A673 (cell line): ENCODE data around the gene RPH3AL. TPM values are rescaled to one million over a fixed set of nuclear protein-coding genes. Genes with fewer than 3 reads are reported as not detected.

Experiments used
- BruUV-seq: library from RNA; stranded (reverse); fragments of 400-500 nt; replicated peaks from 2 replicates; lab custom pipeline; 2021; lab: Mats Ljungman, UMichigan
- CTCF ChIA-PET: fragments of 300-600 bp; sonication (Branson Sonifier 250); formaldehyde crosslinking; loops from one replicate; lab custom pipeline; 2022; ENCODE audit warnings: antibody characterized with exemption; lab: Charles Lee
- POLR2A ChIA-PET: fragments of 300-600 bp; sonication (Branson Sonifier 250); formaldehyde crosslinking; loops from one replicate; lab custom pipeline; 2022; ENCODE audit warnings: antibody characterized with exemption; ENCODE audit not compliant: low non-redundant PET; lab: Charles Lee
- DNase-seq: peaks from one replicate; pipeline ENCODE4 v3.0.0-alpha.2; 2015; ENCODE audit warnings: low spot score
- H3K27ac ChIP-seq: fragments of 200-600 bp; sonication (generic); 2 replicates; pipeline ENCODE4 v1.5.1; 2016; ENCODE audit warnings: mixed run types, low read depth, mild to moderate bottlenecking, mixed read lengths, antibody characterized with exemption, low read length; ENCODE audit not compliant: poor library complexity, severe bottlenecking
- H3K27me3 ChIP-seq: fragments of 200-600 bp; sonication (generic); replicated peaks from 2 replicates; pipeline ENCODE4 v1.6.1; 2017; ENCODE audit warnings: mixed run types, low read depth, mild to moderate bottlenecking, mixed read lengths, antibody characterized with exemption, low read length; ENCODE audit not compliant: insufficient read depth, poor library complexity
- H3K36me3 ChIP-seq: fragments of 200-600 bp; sonication (generic); 2 replicates; pipeline ENCODE4 v1.6.1; 2016; ENCODE audit warnings: mixed run types, mild to moderate bottlenecking, mixed read lengths, antibody characterized with exemption, low read length; ENCODE audit not compliant: insufficient read depth, poor library complexity, severe bottlenecking
- H3K4me1 ChIP-seq: fragments of 200-600 bp; sonication (generic); 2 replicates; pipeline ENCODE4 v1.6.1; 2017; ENCODE audit warnings: mixed run types, mild to moderate bottlenecking, mixed read lengths, antibody characterized with exemption, low read length; ENCODE audit not compliant: insufficient read depth, poor library complexity, severe bottlenecking
- H3K4me3 ChIP-seq: fragments of 200-600 bp; sonication (generic); 2 replicates; pipeline ENCODE4 v1.5.1; 2016; ENCODE audit warnings: low read depth, mixed run types, mild to moderate bottlenecking, mixed read lengths, low read length; ENCODE audit not compliant: poor library complexity, severe bottlenecking
- H3K9me3 ChIP-seq: fragments of 200-600 bp; sonication (generic); 2 replicates; pipeline ENCODE4 v1.6.1; 2016; ENCODE audit warnings: mixed run types, low read depth, mild to moderate bottlenecking, mixed read lengths, antibody characterized with exemption, low read length; ENCODE audit not compliant: poor library complexity, severe bottlenecking
- CTCF ChIP-seq: fragments of 300-800, 200-600 bp; sonication (generic); conservative IDR thresholded peaks from 2 replicates; pipeline ENCODE4 v1.5.1; 2017; ENCODE audit warnings: low read depth, mild to moderate bottlenecking, antibody characterized with exemption, low read length, moderate library complexity, mixed read lengths
- EZH2 ChIP-seq: fragments of 200-600 bp; sonication (generic); IDR thresholded peaks from 2 replicates; pipeline ENCODE4 v1.6.1; 2017; ENCODE audit warnings: borderline replicate concordance, low read depth, mild to moderate bottlenecking, mixed read lengths, antibody characterized with exemption, low read length; ENCODE audit not compliant: poor library complexity, severe bottlenecking
- intact Hi-C: fragments of 100-400 bp; cut with micrococcal nuclease; formaldehyde crosslinking; loops from one replicate; pipeline ENCODE4 v1.10.0; 2022; ENCODE audit not compliant: unreplicated experiment
- total RNA-seq: library from RNA; stranded (reverse); gene quantifications from 2 replicates; pipeline ENCODE4 v1.2.3, GENCODE V29; 2021

Gene RPH3AL
- total RNA-seq, 1 experiment from 2014 or later = 0.82 TPM

GRCh38 chr17:388087-388486, 35.5 kb upstream of the RPH3AL start:
- no TSS peak for BruUV-seq
- no peak overlapping the region for H3K27ac ChIP-seq
- H3K27me3 ChIP-seq = no peaks in the 10 kb centered on the region
- H3K36me3 ChIP-seq = no peaks in the 10 kb centered on the region
- H3K4me3 ChIP-seq = no peak overlapping the region
- intact Hi-C loops = loop anchor here (5.0 kb wide), 1 partner anchor 246 kb away; a partner anchor contains a TSS
- no peak for DNase-seq
- H3K9me3 ChIP-seq = no peaks in the 10 kb centered on the region
- POLR2A ChIA-PET = no interaction called here
- no peak for TF ChIP-seq EZH2
- no peak for TF ChIP-seq CTCF
- CTCF ChIA-PET = no interaction called here
- H3K4me1 ChIP-seq = peaks cover 3% of the 10 kb centered on the region

DNA sequence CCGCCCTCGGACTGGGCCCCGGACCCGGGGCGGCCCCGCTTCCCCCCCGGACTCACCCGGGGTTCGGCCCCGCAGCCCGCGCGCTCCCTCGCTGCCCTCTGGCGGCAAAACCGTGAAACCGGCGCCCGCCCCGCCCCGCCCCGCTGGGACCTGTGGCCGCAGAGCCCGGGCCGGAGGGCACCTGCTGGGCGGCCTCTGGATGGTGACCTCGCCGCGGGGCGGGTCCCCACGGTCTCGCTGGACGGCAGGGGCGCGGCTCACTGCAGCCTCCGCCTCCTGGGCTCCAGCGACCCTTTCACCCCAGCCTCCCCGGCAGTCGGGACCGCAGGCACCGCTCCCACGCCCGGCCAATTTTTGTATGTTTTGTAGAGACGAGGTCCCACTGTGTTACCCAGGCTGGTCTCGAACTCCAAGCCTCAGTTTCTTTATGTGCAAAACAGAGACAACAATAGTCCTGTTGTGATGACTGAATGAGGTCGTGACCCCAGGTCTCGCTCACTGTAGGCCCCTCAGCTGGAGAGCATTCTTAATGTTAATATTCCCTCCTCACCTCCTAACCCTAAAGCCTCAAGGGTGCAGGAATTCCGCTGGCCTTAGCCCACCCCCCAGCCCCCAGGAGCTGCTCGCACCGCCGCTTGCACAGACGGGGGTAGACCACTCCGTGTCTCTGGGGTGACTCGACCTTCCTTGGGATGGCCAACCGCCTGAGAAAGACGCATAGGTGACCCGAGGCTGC, 33.7 kb upstream of the RPH3AL start:
- Histone ChIP-seq H3K36me3 (no peaks in the 10 kb centered on the region), H3K4me1 (peaks cover 3% of the 10 kb centered on the region), H3K27ac (no peak overlapping the region), H3K4me3 (peak overlapping the region; percentile 42), H3K27me3 (no peaks in the 10 kb centered on the region), H3K9me3 (no peaks in the 10 kb centered on the region)
- no TSS peak for BruUV-seq
- peak; percentile 50 for DNase-seq
- intact Hi-C loops = loop anchor here (5.0 kb wide), 1 partner anchor 244 kb away; a partner anchor contains a TSS
- ChIA-PET POLR2A (interaction anchor here (0.6 kb wide), 1 partner anchor 110 kb away, joined by 3 read pairs; no protein-coding TSS in a partner anchor), CTCF (interaction anchor here (0.6 to 0.8 kb wide), 5 partner anchors 185 to 697 kb away, joined by 3 to 7 read pairs (median 3); no protein-coding TSS in a partner anchor)
- TF ChIP-seq CTCF (peak; percentile 44; the same call in 1 of the 2 replicates), EZH2 (no peak)

DNA sequence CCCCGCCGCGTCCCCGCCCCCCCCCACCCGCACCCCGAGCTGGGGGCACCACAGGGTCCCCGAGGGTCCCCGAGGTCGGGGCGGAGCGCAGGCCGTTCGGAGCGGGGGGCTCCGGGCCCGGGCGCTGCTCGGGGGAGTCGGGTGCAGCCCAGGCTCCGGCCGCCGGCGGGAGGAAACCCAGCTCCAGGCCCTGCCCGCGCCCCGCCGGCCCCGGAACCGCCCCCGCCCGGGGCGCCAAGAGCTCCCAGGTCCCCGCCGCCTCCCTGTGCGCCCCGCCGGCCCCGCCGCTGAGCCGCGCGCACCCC, 33.2 kb upstream of the RPH3AL start:
- peaks cover 3% of the 10 kb centered on the region for H3K4me1 ChIP-seq
- intact Hi-C loops = loop anchor here (5.0 kb wide), 1 partner anchor 243 kb away; a partner anchor contains a TSS
- no peak for TF ChIP-seq CTCF
- no peak for TF ChIP-seq EZH2
- DNase-seq = no peak
- CTCF ChIA-PET = interaction anchor here (0.6 to 0.8 kb wide), 3 partner anchors 185 to 484 kb away, joined by 3 read pairs; no protein-coding TSS in a partner anchor
- no peaks in the 10 kb centered on the region for H3K9me3 ChIP-seq
- peak overlapping the region; percentile 42 for H3K4me3 ChIP-seq
- H3K27me3 ChIP-seq = no peaks in the 10 kb centered on the region
- no TSS peak for BruUV-seq
- POLR2A ChIA-PET = interaction anchor here (0.6 kb wide), 1 partner anchor 111 kb away, joined by 3 read pairs; no protein-coding TSS in a partner anchor
- H3K27ac ChIP-seq = no peak overlapping the region
- no peaks in the 10 kb centered on the region for H3K36me3 ChIP-seq
